PC-3 (cell line): ENCODE results near the gene CCR6. TPM values are rescaled to one million over a fixed set of nuclear protein-coding genes. Genes with fewer than 3 reads are reported as not detected.

ENCODE experiments used
- ATAC-seq: fragments of 200-7000 bp; cut with Tn5 transposase; 2 replicates; pipeline ENCODE4 v1.9.1; 2020; ENCODE audit warnings: mild to moderate bottlenecking, moderate library complexity
- Bru-seq: library from RNA; stranded (reverse); fragments of 400-500 nt; gene quantifications from one replicate; lab custom pipeline; 2021; lab: Mats Ljungman, UMichigan
- BruChase-seq, 2 experiments: library from RNA; stranded (reverse); fragments of 400-500 nt; gene quantifications; one replicate each; lab custom pipeline; 2021; lab: Mats Ljungman, UMichigan
- BruUV-seq: library from RNA; stranded (reverse); fragments of 400-500 nt; replicated peaks from 2 replicates; lab custom pipeline; 2021; lab: Mats Ljungman, UMichigan
- CTCF ChIA-PET: fragments of 300-600 bp; sonication (Branson Sonifier 250); formaldehyde crosslinking; loops from one replicate; lab custom pipeline; 2022; ENCODE audit warnings: antibody characterized with exemption; lab: Charles Lee
- POLR2A ChIA-PET: fragments of 300-600 bp; sonication (Branson Sonifier 250); formaldehyde crosslinking; loops from one replicate; lab custom pipeline; 2022; ENCODE audit warnings: antibody characterized with exemption; ENCODE audit not compliant: unreplicated experiment; lab: Charles Lee
- DNase-seq: peaks from one replicate; pipeline ENCODE4 v3.0.0-alpha.2; 2015
- H2AFZ ChIP-seq: fragments of 300-600 bp; sonication (generic); 2 replicates; pipeline ENCODE4 v1.6.0; 2016; ENCODE audit warnings: antibody characterized with exemption, low read length
- H3F3A ChIP-seq: fragments of 300-600 bp; sonication (generic); one replicate; pipeline ENCODE4 v1.6.0; 2017; ENCODE audit warnings: antibody characterized with exemption, low read length, control low read depth, mild to moderate bottlenecking; ENCODE audit not compliant: unreplicated experiment
- H3K27ac ChIP-seq: fragments of 300-600 bp; sonication (generic); 2 replicates; pipeline ENCODE4 v1.5.1; 2016; ENCODE audit warnings: mild to moderate bottlenecking, low read length
- H3K27me3 ChIP-seq: fragments of 300-600 bp; sonication (generic); 2 replicates; pipeline ENCODE4 v1.6.1; 2016; ENCODE audit warnings: low read length, mixed read lengths
- H3K36me3 ChIP-seq: fragments of 300-600 bp; sonication (generic); 2 replicates; pipeline ENCODE4 v1.6.1; 2016; ENCODE audit warnings: low read depth, mixed run types, low read length, mixed read lengths
- H3K4me1 ChIP-seq: fragments of 300-600 bp; sonication (generic); 2 replicates; pipeline ENCODE4 v1.5.1; 2016; ENCODE audit warnings: low read length; ENCODE audit not compliant: insufficient read depth
- H3K4me2 ChIP-seq: fragments of 300-600 bp; sonication (generic); 2 replicates; pipeline ENCODE4 v1.6.0; 2016; ENCODE audit warnings: low read length
- H3K4me3 ChIP-seq: fragments of 300-600 bp; sonication (generic); 2 replicates; pipeline ENCODE4 v1.5.1; 2016; ENCODE audit warnings: mild to moderate bottlenecking, low read length, mixed read lengths
- H3K79me2 ChIP-seq: fragments of 300-600 bp; sonication (generic); 2 replicates; pipeline ENCODE4 v1.6.1; 2017; ENCODE audit warnings: low read length, mixed read lengths
- H3K9ac ChIP-seq: fragments of 300-600 bp; sonication (generic); 2 replicates; pipeline ENCODE4 v1.6.0; 2016; ENCODE audit warnings: mild to moderate bottlenecking, low read length
- H3K9me2 ChIP-seq: fragments of 300-600 bp; sonication (generic); replicated peaks from 2 replicates; pipeline ENCODE4 v1.6.1; 2016; ENCODE audit warnings: mixed run types, low read length, mixed read lengths
- H3K9me3 ChIP-seq: fragments of 300-600 bp; sonication (generic); 2 replicates; pipeline ENCODE4 v1.6.1; 2016; ENCODE audit warnings: low read length, mixed read lengths
- H4K20me1 ChIP-seq: fragments of 300-600 bp; sonication (generic); 2 replicates; pipeline ENCODE4 v1.6.1; 2016; ENCODE audit warnings: low read length, mixed read lengths
- CTCF ChIP-seq: fragments of 300-600 bp; sonication (generic); conservative IDR thresholded peaks from 2 replicates; pipeline ENCODE4 v1.5.1; 2017; ENCODE audit warnings: antibody characterized with exemption, low read depth, mild to moderate bottlenecking, low read length
- EZH2 ChIP-seq: fragments of 300-600 bp; sonication (generic); IDR thresholded peaks from one replicate; pipeline ENCODE4 v1.6.1; 2017; ENCODE audit warnings: antibody characterized with exemption, mild to moderate bottlenecking, low read length; ENCODE audit not compliant: unreplicated experiment
- EZH2phosphoT487 ChIP-seq: fragments of 300-600 bp; sonication (generic); IDR thresholded peaks from 2 replicates; pipeline ENCODE4 v1.6.1; 2018; ENCODE audit warnings: mild to moderate bottlenecking, antibody characterized with exemption, low read length, borderline replicate concordance
- intact Hi-C: fragments of 100-400 bp; cut with micrococcal nuclease; formaldehyde crosslinking; loops from 2 replicates; pipeline ENCODE4 v1.9.0; 2023
- long read RNA-seq: library from polyadenylated mRNA; unstranded; transcript quantifications from one replicate; pipeline ENCODE4 v2.0.0, GENCODE V29; 2021; ENCODE audit not compliant: unreplicated experiment
- total RNA-seq: library from RNA; depleted of rRNA; stranded (reverse); fragments of >200 nt; gene quantifications from 2 replicates; pipeline ENCODE4 v1.2.3, GENCODE V29; 2014; rRNA removed

Gene CCR6
- not detected in 2 replicates for total RNA-seq
- not detected for Bru-seq, nascent RNA
- not detected for BruChase-seq, experiment 1, labeled RNA remaining after a 6-hour chase
- not detected for BruChase-seq, experiment 2, labeled RNA remaining after a 2-hour chase
- long read RNA-seq: 0 reads

GRCh38 chr6:167122827-167123657, at the start of gene CCR6:
Gene CCR6, plus strand, starts transcription at chr6:167123096. Its CDS starts 13,039 bp downstream, at chr6:167136135.
- Histone ChIP-seq H3K9me2 (no peaks in the 10 kb centered on the region), H3F3A (no peaks in the 10 kb centered on the region), H3K9ac (no peak within 1 kb of the TSS), H2AFZ (no peak within 1 kb of the TSS), H3K79me2 (no peaks in the 10 kb centered on the region), H3K27me3 (peaks cover 30% of the 10 kb centered on the region), H3K27ac (no peak within 1 kb of the TSS), H3K4me3 (no peak within 1 kb of the TSS), H4K20me1 (no peaks in the 10 kb centered on the region), H3K36me3 (no peaks in the 10 kb centered on the region), H3K4me1 (no peaks in the 10 kb centered on the region), H3K4me2 (no peak within 1 kb of the TSS), H3K9me3 (no peaks in the 10 kb centered on the region)
- POLR2A ChIA-PET: no interaction called here
- TF ChIP-seq CTCF: no peak
- TF ChIP-seq EZH2: no peak
- no peak for TF ChIP-seq EZH2phosphoT487
- CTCF ChIA-PET: no interaction called here
- no TSS peak for BruUV-seq
- DNase-seq: no peak
- intact Hi-C loops: no loop called here
- no peak for ATAC-seq

GRCh38 chr6:167073679-167074274, 49.1 kb upstream of the CCR6 start:
- H4K20me1 ChIP-seq: no peaks in the 10 kb centered on the region
- H3K36me3 ChIP-seq: no peaks in the 10 kb centered on the region
- DNase-seq (no peak), ATAC-seq (no peak)
- H3K27ac ChIP-seq: no peak overlapping the region
- no peaks in the 10 kb centered on the region for H3F3A ChIP-seq
- H3K27me3 ChIP-seq: peaks cover 11% of the 10 kb centered on the region
- no peaks in the 10 kb centered on the region for H3K79me2 ChIP-seq
- no peak overlapping the region for H3K9ac ChIP-seq
- ChIA-PET POLR2A (no interaction called here), CTCF (no interaction called here)
- no peak overlapping the region for H3K4me3 ChIP-seq
- H3K4me2 ChIP-seq: no peak overlapping the region
- no peak for TF ChIP-seq EZH2
- no peak for TF ChIP-seq EZH2phosphoT487
- TF ChIP-seq CTCF: no peak
- BruUV-seq: no TSS peak
- H3K9me2 ChIP-seq: no peaks in the 10 kb centered on the region
- intact Hi-C loops: no loop called here
- no peak overlapping the region for H2AFZ ChIP-seq
- H3K4me1 ChIP-seq: no peaks in the 10 kb centered on the region
- H3K9me3 ChIP-seq: no peaks in the 10 kb centered on the region
